ENCODE results near the gene H3-3A. TPM values are rescaled to one million over a fixed set of nuclear protein-coding genes. Genes with fewer than 3 reads are reported as not detected.

Gene H3-3A
- total RNA-seq, 5 donors from 2014 or later (not counting 1 experiment from before 2014, with no cell fraction given), result 340 to 391 (median 366) TPM

- Histone ChIP-seq H3K9me3 (no peaks in the 10 kb centered on the region), H3K4me1 (ENCODE audit: control insufficient read depth in 1 of 2, extremely low read depth in 1 of 2, insufficient read depth in 2 of 2, low read length in 2 of 2) (peaks cover 5 to 12% of the 10 kb centered on the region in 2 experiments), H3K36me3 (ENCODE audit: control insufficient read depth in 2 of 2, extremely low read depth in 1 of 2, insufficient read depth in 1 of 2, low read length in 1 of 2) (peaks cover 0 to 3% of the 10 kb centered on the region in 2 donors), H3K27me3 (replicated peaks in 1 of 2; ENCODE audit: control insufficient read depth in 2 of 2, extremely low read depth in 1 of 2, insufficient read depth in 2 of 2, low read length in 1 of 2) (no peaks in the 10 kb centered on the region), H3K27ac (ENCODE audit: low read length) (no peak overlapping the region), H3K4me3 (ENCODE audit: control insufficient read depth in 1 of 2, extremely low read depth in 1 of 2, low read length in 1 of 2) (no peak overlapping the region)
- no peaks in the 10 kb centered on the region for H3K9me3 Mint-ChIP-seq
- peaks cover 31% of the 10 kb centered on the region for H3K36me3 Mint-ChIP-seq
- CTCF ChIA-PET, result interaction anchor here in 1 of 2 donors (0.7 kb wide), 1 partner anchor 549 kb away, joined by 3 read pairs; no protein-coding TSS in a partner anchor
- no peak for ATAC-seq (replicated peaks in 1 of 4)
- POLR2A ChIA-PET, result interaction anchor here in 1 of 2 donors (0.6 to 1.2 kb wide), 2 partner anchors 58 to 65 kb away, joined by 3 to 5 read pairs; no protein-coding TSS in a partner anchor
- DNase-seq, result no peak
- no peak overlapping the region for H3K27ac Mint-ChIP-seq
- no peak overlapping the region for H3K4me3 Mint-ChIP-seq
- no peaks in the 10 kb centered on the region for H3K27me3 Mint-ChIP-seq
- no CpG with 5 or more reads among the region's 1 CpG for WGBS (ENCODE audit: insufficient coverage)
- peaks cover 24 to 28% (median 25%) of the 10 kb centered on the region in 3 donors for H3K4me1 Mint-ChIP-seq
Observed at GRCh38 chr1:226059709-226060108, 2.8 kb upstream of the H3-3A start.

- ChIA-PET CTCF (interaction anchor here (0.7 to 2.7 kb wide), 2 partner anchors 61 to 548 kb away, joined by 3 to 14 read pairs; partner anchors contain the start of gene SDE2 (in 1 of the 2)), POLR2A (interaction anchor here in 1 of 2 donors (0.6 to 3.6 kb wide), 4 partner anchors 59 to 65 kb away, joined by 3 to 71 read pairs (median 4); partner anchors contain the start of gene SDE2)
- peaks cover 30 to 33% (median 31%) of the 10 kb centered on the region in 3 donors for H3K4me1 Mint-ChIP-seq
- Histone ChIP-seq H3K4me3 (ENCODE audit: control insufficient read depth in 1 of 2, extremely low read depth in 1 of 2, low read length in 1 of 2) (no peak overlapping the region), H3K36me3 (ENCODE audit: control insufficient read depth in 2 of 2, extremely low read depth in 1 of 2, insufficient read depth in 1 of 2, low read length in 1 of 2) (peaks cover 0 to 4% of the 10 kb centered on the region in 2 donors), H3K9me3 (no peaks in the 10 kb centered on the region), H3K27me3 (replicated peaks in 1 of 2; ENCODE audit: control insufficient read depth in 2 of 2, extremely low read depth in 1 of 2, insufficient read depth in 2 of 2, low read length in 1 of 2) (no peaks in the 10 kb centered on the region), H3K27ac (ENCODE audit: low read length) (no peak overlapping the region), H3K4me1 (ENCODE audit: control insufficient read depth in 1 of 2, extremely low read depth in 1 of 2, insufficient read depth in 2 of 2, low read length in 2 of 2) (peaks cover 8 to 17% of the 10 kb centered on the region in 2 experiments)
- no peak for DNase-seq
- H3K27me3 Mint-ChIP-seq, result no peaks in the 10 kb centered on the region
- ATAC-seq (replicated peaks in 1 of 4), result no peak
- H3K9me3 Mint-ChIP-seq, result no peaks in the 10 kb centered on the region
- H3K36me3 Mint-ChIP-seq, result peaks cover 35% of the 10 kb centered on the region
- H3K4me3 Mint-ChIP-seq, result peak overlapping the region in 2 of 3 donors; percentile 28 to 99
- 100% methylated on average over 1 of the region's 1 CpG for WGBS (ENCODE audit: insufficient coverage)
- H3K27ac Mint-ChIP-seq, result no peak overlapping the region
Observed at GRCh38 chr1:226060427-226060826, 2.1 kb upstream of the H3-3A start.

- POLR2A ChIA-PET, result interaction anchor here (0.7 to 3.6 kb wide), 4 partner anchors 60 to 63 kb away, joined by 3 to 71 read pairs (median 14); partner anchors contain the start of gene SDE2 (in 2 of the 2)
- Mint-ChIP-seq H3K27ac (peak overlapping the region; percentile 92 to 97), H3K4me3 (peak overlapping the region; percentile 83 to 99 (median 89)), H3K4me1 (peaks cover 37 to 41% (median 38%) of the 10 kb centered on the region in 3 donors), H3K36me3 (peaks cover 39% of the 10 kb centered on the region), H3K9me3 (no peaks in the 10 kb centered on the region), H3K27me3 (no peaks in the 10 kb centered on the region)
- DNase-seq (no peak), ATAC-seq (replicated peaks in 1 of 4) (no peak)
- peaks cover 0 to 12% of the 10 kb centered on the region in 2 donors for H3K36me3 ChIP-seq (ENCODE audit: control insufficient read depth in 2 of 2, extremely low read depth in 1 of 2, insufficient read depth in 1 of 2, low read length in 1 of 2)
- CTCF ChIA-PET, result interaction anchor here in 1 of 2 donors (1.4 to 2.7 kb wide), 2 partner anchors 61 to 75 kb away, joined by 4 to 14 read pairs; partner anchors contain the start of gene SDE2
- peak overlapping the region; percentile 76 for H3K27ac ChIP-seq (ENCODE audit: low read length)
- 22% methylated on average over 11 of the region's 21 CpGs for WGBS (ENCODE audit: insufficient coverage)
- H3K9me3 ChIP-seq, result no peaks in the 10 kb centered on the region
- no peaks in the 10 kb centered on the region for H3K27me3 ChIP-seq (replicated peaks in 1 of 2; ENCODE audit: control insufficient read depth in 2 of 2, extremely low read depth in 1 of 2, insufficient read depth in 2 of 2, low read length in 1 of 2)
- peak overlapping the region; percentile 61 to 72 for H3K4me3 ChIP-seq (ENCODE audit: control insufficient read depth in 1 of 2, extremely low read depth in 1 of 2, low read length in 1 of 2)
- H3K4me1 ChIP-seq (ENCODE audit: control insufficient read depth in 1 of 2, extremely low read depth in 1 of 2, insufficient read depth in 2 of 2, low read length in 2 of 2), result peaks cover 15 to 25% of the 10 kb centered on the region in 2 experiments
Observed at GRCh38 chr1:226061068-226061840, 1.3 kb upstream of the H3-3A start.

GRCh38 chr1:226061841-226062557, 517 bp upstream of the H3-3A start:
- under 1% methylated on average over 81 of the region's 100 CpGs for WGBS (ENCODE audit: insufficient coverage)
- H3K27ac Mint-ChIP-seq, result peak overlapping the region; percentile 92 to 97
- POLR2A ChIA-PET, result interaction anchor here (0.5 to 3.6 kb wide), 15 partner anchors 11 to 1627 kb away, joined by 3 to 71 read pairs (median 4); partner anchors contain the start of genes SDE2 (in 2 of the 2), ITPKB (in 1 of the 2) and WDR26 (in 1 of the 2)
- H3K4me1 Mint-ChIP-seq, result peaks cover 44 to 48% (median 44%) of the 10 kb centered on the region in 3 donors
- H3K27me3 ChIP-seq (replicated peaks in 1 of 2; ENCODE audit: control insufficient read depth in 2 of 2, extremely low read depth in 1 of 2, insufficient read depth in 2 of 2, low read length in 1 of 2), result no peaks in the 10 kb centered on the region
- peaks cover 41% of the 10 kb centered on the region for H3K36me3 Mint-ChIP-seq
- peak; percentile 41 to 61 (median 53) for ATAC-seq (replicated peaks in 1 of 4)
- H3K4me1 ChIP-seq (ENCODE audit: control insufficient read depth in 1 of 2, extremely low read depth in 1 of 2, insufficient read depth in 2 of 2, low read length in 2 of 2), result peaks cover 19 to 31% of the 10 kb centered on the region in 2 experiments
- H3K4me3 ChIP-seq (ENCODE audit: control insufficient read depth in 1 of 2, extremely low read depth in 1 of 2, low read length in 1 of 2), result peak overlapping the region; percentile 61 to 72
- H3K9me3 ChIP-seq, result no peaks in the 10 kb centered on the region
- DNase-seq, result peak in 31 of 35 experiments; percentile 5 to 63 (median 33)
- peak overlapping the region; percentile 76 for H3K27ac ChIP-seq (ENCODE audit: low read length)
- H3K9me3 Mint-ChIP-seq, result no peaks in the 10 kb centered on the region
- H3K27me3 Mint-ChIP-seq, result no peaks in the 10 kb centered on the region
- CTCF ChIA-PET, result interaction anchor here in 1 of 2 donors (0.6 to 2.7 kb wide), 6 partner anchors 60 to 284 kb away, joined by 3 to 14 read pairs (median 4); partner anchors contain the start of genes SDE2 and SRP9
- H3K4me3 Mint-ChIP-seq, result peak overlapping the region; percentile 83 to 100 (median 99)
- peaks cover 0 to 19% of the 10 kb centered on the region in 2 donors for H3K36me3 ChIP-seq (ENCODE audit: control insufficient read depth in 2 of 2, extremely low read depth in 1 of 2, insufficient read depth in 1 of 2, low read length in 1 of 2)

GRCh38 chr1:226063224-226063976, 884 bp downstream of the H3-3A start:
- Mint-ChIP-seq H3K36me3 (peaks cover 45% of the 10 kb centered on the region), H3K4me1 (peaks cover 58 to 59% (median 58%) of the 10 kb centered on the region in 3 donors), H3K27ac (peak overlapping the region; percentile 99 to 100), H3K9me3 (no peaks in the 10 kb centered on the region), H3K4me3 (peak overlapping the region; percentile 99 to 100 (median 100)), H3K27me3 (no peaks in the 10 kb centered on the region)
- Histone ChIP-seq H3K4me1 (ENCODE audit: control insufficient read depth in 1 of 2, extremely low read depth in 1 of 2, insufficient read depth in 2 of 2, low read length in 2 of 2) (peaks cover 27 to 35% of the 10 kb centered on the region in 2 experiments), H3K36me3 (ENCODE audit: control insufficient read depth in 2 of 2, extremely low read depth in 1 of 2, insufficient read depth in 1 of 2, low read length in 1 of 2) (peaks cover 4 to 31% of the 10 kb centered on the region in 2 donors), H3K27ac (ENCODE audit: low read length) (peak overlapping the region; percentile 95), H3K4me3 (ENCODE audit: control insufficient read depth in 1 of 2, extremely low read depth in 1 of 2, low read length in 1 of 2) (peak overlapping the region; percentile 64 to 99), H3K9me3 (no peaks in the 10 kb centered on the region), H3K27me3 (replicated peaks in 1 of 2; ENCODE audit: control insufficient read depth in 2 of 2, extremely low read depth in 1 of 2, insufficient read depth in 2 of 2, low read length in 1 of 2) (no peaks in the 10 kb centered on the region)
- CTCF ChIA-PET, result interaction anchor here in 1 of 2 donors (0.6 to 2.7 kb wide), 6 partner anchors 62 to 346 kb away, joined by 3 to 14 read pairs (median 4); partner anchors contain the start of gene SDE2
- peak; percentile 21 to 36 (median 24) for ATAC-seq (replicated peaks in 1 of 4)
- POLR2A ChIA-PET, result interaction anchor here (0.6 to 3.6 kb wide), 8 partner anchors 62 to 619 kb away, joined by 3 to 71 read pairs (median 8); partner anchors contain the start of gene SDE2 (in 2 of the 2)
- DNase-seq, result peak; percentile 14 to 66 (median 39)
- WGBS (ENCODE audit: insufficient coverage), result under 1% methylated on average over 22 of the region's 36 CpGs

Data from T-cell (primary cell).